Liver (tissue), 3 donors: ENCODE measurements around the gene HYKK.
"Not testable (repeated sequence)": the region's sequence is repeated elsewhere in the genome, so short reads cannot be mapped to it uniquely, and the experiment has no call there.

Experiments
- EGR1 ChIP-seq, 2 donors: IDR thresholded peaks; 2 replicates each; pipeline ENCODE4 v1.6.1; 2016 to 2018; ENCODE audit warnings: antibody characterized with exemption in 2 of 2, low read depth in 2 of 2
- GABPA ChIP-seq, 2 donors: IDR thresholded peaks in 1 of 2; conservative IDR thresholded peaks in 1 of 2; 2 replicates each; pipeline ENCODE4 v1.6.1; 2016; ENCODE audit warnings: antibody characterized with exemption in 2 of 2, mild to moderate bottlenecking in 1 of 2, moderate library complexity in 1 of 2
- RAD21 ChIP-seq, 2 donors: IDR thresholded peaks; 2 replicates each; pipeline ENCODE4 v1.6.1; 2016; ENCODE audit warnings: antibody characterized with exemption in 2 of 2, mild to moderate bottlenecking in 2 of 2
- RXRA ChIP-seq, 2 donors: IDR thresholded peaks; 2 replicates each; pipeline ENCODE4 v1.6.1; 2017 to 2018; ENCODE audit warnings: antibody characterized with exemption in 2 of 2, mild to moderate bottlenecking in 1 of 2
- SP1 ChIP-seq: IDR thresholded peaks from 2 replicates; pipeline ENCODE4 v1.6.1; 2018; ENCODE audit warnings: antibody characterized with exemption, mild to moderate bottlenecking
- TAF1 ChIP-seq: conservative IDR thresholded peaks from 2 replicates; pipeline ENCODE4 v1.6.1; 2016; ENCODE audit warnings: antibody characterized with exemption, mild to moderate bottlenecking
- YY1 ChIP-seq: IDR thresholded peaks from 2 replicates; pipeline ENCODE4 v1.6.1; 2016; ENCODE audit warnings: antibody characterized with exemption, mild to moderate bottlenecking
- TF ChIP-seq, protein P1 (sequence below): fragments of 150-350 bp; IDR thresholded peaks from 2 replicates; pipeline ENCODE4 v1.5.1; 2017; ENCODE audit warnings: improper control_type of control experiment, low read depth, low read length; ENCODE audit not compliant: missing input control
- TF ChIP-seq, protein P2 (sequence below): IDR thresholded peaks from 2 replicates; pipeline ENCODE4 v1.6.1; 2016; ENCODE audit warnings: antibody characterized with exemption
- TF ChIP-seq, protein P3 (sequence below): IDR thresholded peaks from 2 replicates; pipeline ENCODE4 v1.6.1; 2016; ENCODE audit warnings: antibody characterized with exemption, mild to moderate bottlenecking
- TF ChIP-seq, protein P4 (sequence below): IDR thresholded peaks from 2 replicates; pipeline ENCODE4 v1.6.1; 2016; ENCODE audit warnings: antibody characterized with exemption
- donor health status: healthy.
- donor health status: healthy.

DNA sequence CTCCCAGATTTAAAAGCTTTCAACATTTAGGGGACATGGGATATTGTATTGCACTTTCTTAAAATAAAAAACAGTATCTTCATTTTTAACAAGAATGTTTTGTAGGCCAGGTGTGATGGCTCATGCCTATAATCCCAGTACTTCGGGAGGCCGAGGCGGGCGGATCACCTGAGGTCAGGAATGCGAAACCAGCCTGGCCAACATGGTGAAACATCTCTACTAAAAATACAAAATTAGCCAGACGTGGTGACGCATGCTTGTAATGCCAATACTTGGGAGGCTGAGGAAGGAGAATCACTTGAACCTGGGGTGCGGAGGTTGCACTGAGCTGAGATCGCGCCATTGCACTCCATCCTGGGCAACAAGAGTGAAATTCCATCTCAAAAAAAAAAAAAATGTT, 52.8 kb downstream of the HYKK start:
- TF ChIP-seq, protein P1, sequence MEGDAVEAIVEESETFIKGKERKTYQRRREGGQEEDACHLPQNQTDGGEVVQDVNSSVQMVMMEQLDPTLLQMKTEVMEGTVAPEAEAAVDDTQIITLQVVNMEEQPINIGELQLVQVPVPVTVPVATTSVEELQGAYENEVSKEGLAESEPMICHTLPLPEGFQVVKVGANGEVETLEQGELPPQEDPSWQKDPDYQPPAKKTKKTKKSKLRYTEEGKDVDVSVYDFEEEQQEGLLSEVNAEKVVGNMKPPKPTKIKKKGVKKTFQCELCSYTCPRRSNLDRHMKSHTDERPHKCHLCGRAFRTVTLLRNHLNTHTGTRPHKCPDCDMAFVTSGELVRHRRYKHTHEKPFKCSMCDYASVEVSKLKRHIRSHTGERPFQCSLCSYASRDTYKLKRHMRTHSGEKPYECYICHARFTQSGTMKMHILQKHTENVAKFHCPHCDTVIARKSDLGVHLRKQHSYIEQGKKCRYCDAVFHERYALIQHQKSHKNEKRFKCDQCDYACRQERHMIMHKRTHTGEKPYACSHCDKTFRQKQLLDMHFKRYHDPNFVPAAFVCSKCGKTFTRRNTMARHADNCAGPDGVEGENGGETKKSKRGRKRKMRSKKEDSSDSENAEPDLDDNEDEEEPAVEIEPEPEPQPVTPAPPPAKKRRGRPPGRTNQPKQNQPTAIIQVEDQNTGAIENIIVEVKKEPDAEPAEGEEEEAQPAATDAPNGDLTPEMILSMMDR, result not testable (repeated sequence)
- TF ChIP-seq, protein P2, sequence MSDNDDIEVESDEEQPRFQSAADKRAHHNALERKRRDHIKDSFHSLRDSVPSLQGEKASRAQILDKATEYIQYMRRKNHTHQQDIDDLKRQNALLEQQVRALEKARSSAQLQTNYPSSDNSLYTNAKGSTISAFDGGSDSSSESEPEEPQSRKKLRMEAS, result not testable (repeated sequence)
- TF ChIP-seq GABPA (IDR thresholded peaks at IDR 0.05 in 1 of 2, conservative IDR thresholded peaks at IDR 0.05 in 1 of 2); RXRA (IDR thresholded peaks at IDR 0.05); RAD21 (IDR thresholded peaks at IDR 0.05); EGR1 (IDR thresholded peaks at IDR 0.05; ENCODE audit: low read depth in 2 of 2); TAF1; SP1; YY1: not testable (repeated sequence)
- TF ChIP-seq, protein P3, sequence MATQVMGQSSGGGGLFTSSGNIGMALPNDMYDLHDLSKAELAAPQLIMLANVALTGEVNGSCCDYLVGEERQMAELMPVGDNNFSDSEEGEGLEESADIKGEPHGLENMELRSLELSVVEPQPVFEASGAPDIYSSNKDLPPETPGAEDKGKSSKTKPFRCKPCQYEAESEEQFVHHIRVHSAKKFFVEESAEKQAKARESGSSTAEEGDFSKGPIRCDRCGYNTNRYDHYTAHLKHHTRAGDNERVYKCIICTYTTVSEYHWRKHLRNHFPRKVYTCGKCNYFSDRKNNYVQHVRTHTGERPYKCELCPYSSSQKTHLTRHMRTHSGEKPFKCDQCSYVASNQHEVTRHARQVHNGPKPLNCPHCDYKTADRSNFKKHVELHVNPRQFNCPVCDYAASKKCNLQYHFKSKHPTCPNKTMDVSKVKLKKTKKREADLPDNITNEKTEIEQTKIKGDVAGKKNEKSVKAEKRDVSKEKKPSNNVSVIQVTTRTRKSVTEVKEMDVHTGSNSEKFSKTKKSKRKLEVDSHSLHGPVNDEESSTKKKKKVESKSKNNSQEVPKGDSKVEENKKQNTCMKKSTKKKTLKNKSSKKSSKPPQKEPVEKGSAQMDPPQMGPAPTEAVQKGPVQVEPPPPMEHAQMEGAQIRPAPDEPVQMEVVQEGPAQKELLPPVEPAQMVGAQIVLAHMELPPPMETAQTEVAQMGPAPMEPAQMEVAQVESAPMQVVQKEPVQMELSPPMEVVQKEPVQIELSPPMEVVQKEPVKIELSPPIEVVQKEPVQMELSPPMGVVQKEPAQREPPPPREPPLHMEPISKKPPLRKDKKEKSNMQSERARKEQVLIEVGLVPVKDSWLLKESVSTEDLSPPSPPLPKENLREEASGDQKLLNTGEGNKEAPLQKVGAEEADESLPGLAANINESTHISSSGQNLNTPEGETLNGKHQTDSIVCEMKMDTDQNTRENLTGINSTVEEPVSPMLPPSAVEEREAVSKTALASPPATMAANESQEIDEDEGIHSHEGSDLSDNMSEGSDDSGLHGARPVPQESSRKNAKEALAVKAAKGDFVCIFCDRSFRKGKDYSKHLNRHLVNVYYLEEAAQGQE, result not testable (repeated sequence)
- TF ChIP-seq, protein P4, sequence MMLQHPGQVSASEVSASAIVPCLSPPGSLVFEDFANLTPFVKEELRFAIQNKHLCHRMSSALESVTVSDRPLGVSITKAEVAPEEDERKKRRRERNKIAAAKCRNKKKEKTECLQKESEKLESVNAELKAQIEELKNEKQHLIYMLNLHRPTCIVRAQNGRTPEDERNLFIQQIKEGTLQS, result not testable (repeated sequence)
